ENCODE measurements around the gene SLC22A4. TPM values are rescaled to one million over a fixed set of nuclear protein-coding genes. Genes with fewer than 3 reads are reported as not detected.

The SLC22A4 gene
- total RNA-seq, 6 donors from 2014 or later, result 3.9 to 17.8 (median 8.1) TPM

- WGBS, 2 donors, result 36 to 41% methylated on average over 1 of the region's 1 CpG
- Histone ChIP-seq H3K36me3 (no peaks in the 10 kb centered on the region), H3K4me1 (peaks cover 0 to 16% (median 8%) of the 10 kb centered on the region in 4 donors), H3K9me3 (no peaks in the 10 kb centered on the region), H3K27me3 (no peaks in the 10 kb centered on the region), H3K27ac (peak overlapping the region in 3 of 4 donors; percentile 16 to 66 (median 41)), H3K4me3 (no peak overlapping the region)
- peak; percentile 70 to 89 for ATAC-seq (ENCODE audit: low FRiP score in 2 of 2)
- peak in 1 of 2 donors; percentile 44 for DNase-seq
- TF ChIP-seq POLR2AphosphoS5 (IDR thresholded peaks at IDR 0.05), result peak; percentile 68 to 84
- TF ChIP-seq CTCF (IDR thresholded peaks at IDR 0.05), result no peak
- TF ChIP-seq EP300 (IDR thresholded peaks at IDR 0.05), result peak in 1 of 4 donors; percentile 43
- TF ChIP-seq POLR2A (IDR thresholded peaks at IDR 0.05), result no peak
Measured at GRCh38 chr5:132364319-132364718, 70.1 kb downstream of the SLC22A4 start.

DNA sequence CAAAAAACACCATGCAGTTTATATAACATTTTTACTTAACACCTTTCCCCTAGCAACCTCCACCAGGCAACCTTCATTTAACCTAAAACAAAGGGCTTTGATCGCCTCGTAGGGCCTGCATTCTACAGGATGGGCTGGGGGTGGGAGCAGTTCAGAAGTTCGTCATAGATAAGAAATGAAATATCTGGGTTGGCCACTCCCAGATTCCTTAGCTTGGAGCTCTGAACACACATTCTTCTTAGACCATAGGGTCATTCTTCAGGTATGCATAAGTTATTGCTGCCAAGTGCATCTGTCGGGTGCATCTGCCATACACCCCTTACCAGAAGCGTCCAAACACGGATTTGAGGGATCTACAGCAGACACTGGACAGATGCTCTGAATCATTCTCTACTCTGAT is 71.0 kb downstream of the SLC22A4 start:
- TF ChIP-seq CTCF (IDR thresholded peaks at IDR 0.05) (no peak), POLR2AphosphoS5 (IDR thresholded peaks at IDR 0.05) (no peak), EP300 (IDR thresholded peaks at IDR 0.05) (no peak), POLR2A (IDR thresholded peaks at IDR 0.05) (no peak)

GRCh38 chr5:132368186-132368585 is 74.0 kb downstream of the SLC22A4 start:
- DNase-seq (no peak), ATAC-seq (ENCODE audit: low FRiP score in 2 of 2) (no peak)
- H3K27me3 ChIP-seq, result no peaks in the 10 kb centered on the region
- H3K36me3 ChIP-seq, result no peaks in the 10 kb centered on the region
- WGBS, 2 donors, result 75 to 84% methylated on average over 4 of the region's 4 CpGs
- peaks cover 19 to 43% (median 27%) of the 10 kb centered on the region in 4 donors for H3K4me1 ChIP-seq
- H3K27ac ChIP-seq, result no peak overlapping the region
- no peaks in the 10 kb centered on the region for H3K9me3 ChIP-seq
- no peak for TF ChIP-seq EP300 (IDR thresholded peaks at IDR 0.05)
- TF ChIP-seq POLR2A (IDR thresholded peaks at IDR 0.05), result no peak
- H3K4me3 ChIP-seq, result no peak overlapping the region

More for the DNA sequence above, 71.0 kb downstream of the SLC22A4 start:
- ATAC-seq (ENCODE audit: low FRiP score in 2 of 2) (peak in 1 of 2 donors; percentile 16), DNase-seq (no peak)
- Histone ChIP-seq H3K27ac (peak overlapping the region in 2 of 4 donors; percentile 41 to 66), H3K4me1 (peaks cover under 1 to 20% (median 10%) of the 10 kb centered on the region in 4 donors), H3K36me3 (no peaks in the 10 kb centered on the region), H3K27me3 (no peaks in the 10 kb centered on the region), H3K9me3 (no peaks in the 10 kb centered on the region), H3K4me3 (no peak overlapping the region)
- 87 to 90% methylated on average over 6 of the region's 6 CpGs for WGBS, 2 donors

- Histone ChIP-seq H3K36me3 (no peaks in the 10 kb centered on the region), H3K9me3 (no peaks in the 10 kb centered on the region), H3K27me3 (no peaks in the 10 kb centered on the region), H3K4me3 (peak overlapping the region; percentile 58 to 82 (median 74)), H3K27ac (peak overlapping the region; percentile 86 to 92 (median 89)), H3K4me1 (peaks cover 19 to 43% (median 27%) of the 10 kb centered on the region in 4 donors)
- WGBS, 2 donors, result 10 to 14% methylated on average over 7 to 9 of the region's 9 CpGs
- DNase-seq, result no peak
- ATAC-seq (ENCODE audit: low FRiP score in 2 of 2), result no peak
- TF ChIP-seq CTCF (IDR thresholded peaks at IDR 0.05), result no peak
- TF ChIP-seq POLR2AphosphoS5 (IDR thresholded peaks at IDR 0.05), result no peak
Measured at GRCh38 chr5:132369007-132369473, 74.8 kb downstream of the SLC22A4 start.

DNA sequence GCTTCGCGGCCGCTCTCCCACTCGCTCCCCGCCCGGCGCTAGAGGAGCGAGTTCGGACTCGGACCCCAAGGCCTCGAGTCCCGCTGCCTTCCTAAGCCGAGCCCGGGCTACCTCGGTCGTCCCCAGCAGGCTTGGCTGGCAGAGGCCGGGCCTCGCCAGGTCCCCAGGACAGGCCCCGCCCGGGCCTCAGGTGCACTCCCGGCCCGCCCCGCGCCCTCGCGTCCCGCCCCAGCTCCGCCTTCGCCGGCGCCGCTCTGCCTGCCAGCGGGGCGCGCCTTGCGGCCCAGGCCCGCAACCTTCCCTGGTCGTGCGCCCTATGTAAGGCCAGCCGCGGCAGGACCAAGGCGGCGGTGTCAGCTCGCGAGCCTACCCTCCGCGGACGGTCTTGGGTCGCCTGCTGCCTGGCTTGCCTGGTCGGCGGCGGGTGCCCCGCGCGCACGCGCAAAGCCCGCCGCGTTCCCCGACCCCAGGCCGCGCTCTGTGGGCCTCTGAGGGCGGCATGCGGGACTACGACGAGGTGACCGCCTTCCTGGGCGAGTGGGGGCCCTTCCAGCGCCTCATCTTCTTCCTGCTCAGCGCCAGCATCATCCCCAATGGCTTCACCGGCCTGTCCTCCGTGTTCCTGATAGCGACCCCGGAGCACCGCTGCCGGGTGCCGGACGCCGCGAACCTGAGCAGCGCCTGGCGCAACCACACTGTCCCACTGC is 75.4 kb downstream of the SLC22A4 start, which contains the start of gene SLC22A5:
SLC22A5 (plus strand) TSS at position 237 of the 707 bp plus-strand sequence; CDS start at position 500, 263 bp downstream.
- 0% methylated on average over 5 to 24 of the region's 83 CpGs for WGBS, 2 donors
- ATAC-seq (ENCODE audit: low FRiP score in 2 of 2) (peak; percentile 89 to 91), DNase-seq (peak; percentile 81 to 96)
- peak within 1 kb of the TSS; percentile 58 to 82 (median 74) for H3K4me3 ChIP-seq
- H3K9me3 ChIP-seq, result no peaks in the 10 kb centered on the region
- no peaks in the 10 kb centered on the region for H3K27me3 ChIP-seq
- TF ChIP-seq POLR2AphosphoS5 (IDR thresholded peaks at IDR 0.05), result peak; percentile 40 to 55
- peak in 3 of 4 donors; percentile 40 to 83 (median 75) for TF ChIP-seq POLR2A (IDR thresholded peaks at IDR 0.05)
- no peak for TF ChIP-seq EP300 (IDR thresholded peaks at IDR 0.05)
- TF ChIP-seq CTCF (IDR thresholded peaks at IDR 0.05), result peak in 1 of 6 experiments; percentile 20
- H3K36me3 ChIP-seq, result no peaks in the 10 kb centered on the region
- peak within 1 kb of the TSS; percentile 86 to 92 (median 89) for H3K27ac ChIP-seq
- peaks cover 19 to 41% (median 24%) of the 10 kb centered on the region in 4 donors for H3K4me1 ChIP-seq

Measured in upper lobe of left lung (tissue), 6 donors.